Left lung (tissue), 10 donors: ENCODE measurements around the gene KCNB1. TPM values are rescaled to one million over a fixed set of nuclear protein-coding genes. Genes with fewer than 3 reads are reported as not detected.

Source experiments
- ATAC-seq: fragments of 200-7000 bp; cut with Tn5 transposase; one replicate; pipeline ENCODE4 v1.9.1; 2020; ENCODE audit warnings: moderate library complexity
- DNase-seq, 4 donors: peaks; one replicate each; pipeline ENCODE4 v3.0.0-alpha.2; 2013 to 2020
- H3K27ac ChIP-seq, 2 donors: fragments of 200-600 bp; sonication (generic) in 1 of 2; one replicate each; pipeline versions ENCODE4 v1.5.0 to v1.8.0; 2020 to 2021
- H3K27me3 ChIP-seq, 2 donors: fragments of 200-600 bp; sonication (generic) in 1 of 2; one replicate each; pipeline versions ENCODE4 v1.5.0 to v1.8.0; 2020 to 2021
- H3K36me3 ChIP-seq, 2 donors: fragments of 200-600 bp; sonication (generic) in 1 of 2; one replicate each; pipeline versions ENCODE4 v1.5.0 to v1.8.0; 2020 to 2021
- H3K4me1 ChIP-seq, 2 donors: fragments of 200-600 bp; one replicate each; pipeline ENCODE4 v1.8.0; 2021
- H3K4me3 ChIP-seq, 2 donors: fragments of 200-600 bp; sonication (generic) in 1 of 2; one replicate each; pipeline versions ENCODE4 v1.5.0 to v1.8.0; 2020 to 2021; ENCODE audit warnings: mild to moderate bottlenecking in 1 of 2
- H3K9me3 ChIP-seq, 2 donors: fragments of 200-600 bp; sonication (generic) in 1 of 2; one replicate each; pipeline versions ENCODE4 v1.5.0 to v1.8.0; 2020 to 2021
- intact Hi-C, 2 donors: fragments of 100-400 bp; cut with DNase I; formaldehyde crosslinking; loops; one replicate each; pipeline versions ENCODE4 v1.11.2 to v1.14.2; 2022
- polyA plus RNA-seq, 6 donors: library from polyadenylated mRNA; unstranded; fragments of 120-200 nt; gene quantifications; one replicate each; pipeline ENCODE4 v1.2.1, GENCODE V29; 2013; ENCODE audit not compliant: insufficient read length in 6 of 6
- total RNA-seq, 2 donors: library from RNA; stranded (reverse); fragmentation: NEBNext Ultra II Directional; extraction: Animal tissue kit (Norgen Biotek cat#: 25700); gene quantifications; one replicate each; pipeline ENCODE4 v1.2.1, GENCODE V29; 2021
- TF ChIP-seq, protein P1 (sequence below), 2 donors: fragments of 200-600 bp; sonication (generic) in 1 of 2; IDR thresholded peaks; one replicate each; pipeline versions ENCODE4 v1.5.0 to v1.8.0; 2021; ENCODE audit warnings: antibody characterized with exemption in 2 of 2
- donor health status: DM: no; HTN: yes; CAD: no.
- donor health status: DM: no; HTN: no; CAD: no.

KCNB1 gene
- total and polyA plus RNA-seq, 8 donors = 0.26 to 1.2 (median 0.44) TPM

DNA sequence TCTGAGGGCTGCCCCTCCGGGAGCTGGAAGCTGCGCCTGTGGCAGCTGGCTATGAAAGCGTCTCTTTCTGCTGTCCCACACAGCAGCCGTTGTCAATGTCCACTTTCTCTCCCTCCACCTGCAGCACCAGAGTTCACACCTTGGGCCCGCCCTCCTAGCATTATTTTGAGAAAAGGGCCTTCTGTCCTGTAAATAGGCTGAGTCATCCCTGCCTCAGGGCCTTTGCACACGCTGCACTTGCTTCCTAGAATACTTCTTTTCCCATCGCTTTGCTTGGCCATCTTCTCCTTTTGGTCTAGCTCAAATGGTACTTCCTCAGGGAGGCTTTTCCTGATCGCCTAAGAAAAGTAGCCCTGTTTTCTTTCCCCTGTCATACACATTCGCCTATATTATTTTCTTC lies 135.3 kb downstream of the KCNB1 start:
- intact Hi-C loops = no loop called here

DNA sequence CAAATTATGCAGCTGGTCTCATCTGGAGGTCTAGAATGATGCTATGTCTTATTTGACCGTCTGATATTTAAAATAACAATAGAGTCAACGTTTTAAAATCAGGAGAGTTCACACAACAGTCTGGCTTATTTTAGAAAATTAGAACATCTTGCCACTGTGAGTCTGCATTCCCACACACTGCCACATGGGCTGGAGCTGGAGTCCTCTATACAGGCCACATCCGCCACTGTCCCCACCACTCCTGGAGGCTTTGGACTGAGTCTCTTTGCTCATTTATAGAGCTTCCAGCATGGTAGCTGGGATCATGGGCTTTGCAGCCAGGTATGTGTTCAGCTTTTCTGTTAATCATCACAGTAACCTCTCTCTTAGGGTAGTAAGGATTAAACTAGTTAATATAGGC lies 135.8 kb downstream of the KCNB1 start:
- intact Hi-C loops = no loop called here
- no peak overlapping the region for H3K27ac ChIP-seq
- no peak for ATAC-seq

More for the DNA sequence above, 135.3 kb downstream of the KCNB1 start:
- TF ChIP-seq, protein P1, sequence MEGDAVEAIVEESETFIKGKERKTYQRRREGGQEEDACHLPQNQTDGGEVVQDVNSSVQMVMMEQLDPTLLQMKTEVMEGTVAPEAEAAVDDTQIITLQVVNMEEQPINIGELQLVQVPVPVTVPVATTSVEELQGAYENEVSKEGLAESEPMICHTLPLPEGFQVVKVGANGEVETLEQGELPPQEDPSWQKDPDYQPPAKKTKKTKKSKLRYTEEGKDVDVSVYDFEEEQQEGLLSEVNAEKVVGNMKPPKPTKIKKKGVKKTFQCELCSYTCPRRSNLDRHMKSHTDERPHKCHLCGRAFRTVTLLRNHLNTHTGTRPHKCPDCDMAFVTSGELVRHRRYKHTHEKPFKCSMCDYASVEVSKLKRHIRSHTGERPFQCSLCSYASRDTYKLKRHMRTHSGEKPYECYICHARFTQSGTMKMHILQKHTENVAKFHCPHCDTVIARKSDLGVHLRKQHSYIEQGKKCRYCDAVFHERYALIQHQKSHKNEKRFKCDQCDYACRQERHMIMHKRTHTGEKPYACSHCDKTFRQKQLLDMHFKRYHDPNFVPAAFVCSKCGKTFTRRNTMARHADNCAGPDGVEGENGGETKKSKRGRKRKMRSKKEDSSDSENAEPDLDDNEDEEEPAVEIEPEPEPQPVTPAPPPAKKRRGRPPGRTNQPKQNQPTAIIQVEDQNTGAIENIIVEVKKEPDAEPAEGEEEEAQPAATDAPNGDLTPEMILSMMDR (IDR thresholded peaks at IDR 0.05) = no peak
- no peak for DNase-seq
- ATAC-seq = no peak
- Histone ChIP-seq H3K36me3 (no peaks in the 10 kb centered on the region), H3K27me3 (peaks cover 0 to 23% of the 10 kb centered on the region in 2 donors), H3K4me3 (no peak overlapping the region), H3K9me3 (no peaks in the 10 kb centered on the region), H3K27ac (no peak overlapping the region), H3K4me1 (no peaks in the 10 kb centered on the region)

DNA sequence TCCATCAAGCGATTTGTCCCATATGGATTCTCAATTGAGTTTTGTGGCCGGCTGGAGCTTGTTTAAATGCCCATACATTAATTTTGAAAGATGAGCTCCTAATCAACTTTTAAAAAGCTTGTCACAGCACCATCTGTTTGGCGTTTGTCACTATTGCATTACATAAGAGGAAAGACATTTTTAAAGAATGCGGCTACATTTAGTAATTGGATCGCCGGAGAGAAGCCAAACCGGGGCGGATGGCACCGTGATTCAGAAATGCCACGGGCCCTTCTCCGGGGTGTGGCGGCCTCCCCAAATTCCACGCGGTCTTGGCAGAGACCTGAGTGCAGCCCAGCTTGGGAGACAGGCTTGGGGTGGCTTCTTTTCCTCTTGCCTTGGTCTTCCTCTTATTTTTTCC lies 136.9 kb downstream of the KCNB1 start:
- peaks cover 0 to 11% of the 10 kb centered on the region in 2 donors for H3K27me3 ChIP-seq
- no peaks in the 10 kb centered on the region for H3K36me3 ChIP-seq
- DNase-seq = no peak
- no peak overlapping the region for H3K4me3 ChIP-seq
- TF ChIP-seq, protein P1 (IDR thresholded peaks at IDR 0.05) = no peak
- no peak overlapping the region for H3K27ac ChIP-seq
- intact Hi-C loops = no loop called here
- no peaks in the 10 kb centered on the region for H3K4me1 ChIP-seq
- no peak for ATAC-seq
- no peaks in the 10 kb centered on the region for H3K9me3 ChIP-seq

More for the DNA sequence above, 135.8 kb downstream of the KCNB1 start:
- Histone ChIP-seq H3K9me3 (no peaks in the 10 kb centered on the region), H3K4me3 (no peak overlapping the region), H3K27me3 (peaks cover 0 to 19% of the 10 kb centered on the region in 2 donors), H3K36me3 (no peaks in the 10 kb centered on the region), H3K4me1 (no peaks in the 10 kb centered on the region)
- TF ChIP-seq, protein P1 (IDR thresholded peaks at IDR 0.05) = no peak
- no peak for DNase-seq

DNA sequence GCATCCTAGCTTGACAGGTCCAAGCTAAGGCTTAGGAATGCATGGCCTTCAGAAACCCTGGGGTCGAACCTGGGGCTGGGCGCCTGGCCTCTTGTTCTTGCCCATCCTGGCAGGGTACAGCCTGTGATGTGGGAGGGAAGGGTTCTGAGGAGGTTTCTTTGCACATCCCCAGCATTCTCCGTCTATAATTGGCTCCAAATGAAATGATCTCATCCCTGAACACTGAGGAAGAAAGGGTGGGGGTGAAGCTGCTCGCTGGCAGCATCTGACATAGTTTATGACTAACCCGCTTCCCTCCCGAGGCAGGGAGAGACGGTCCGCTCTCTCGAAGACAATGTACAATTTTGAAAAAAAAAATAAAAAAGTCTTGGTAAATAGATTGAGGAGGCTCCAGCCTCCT lies 137.5 kb downstream of the KCNB1 start:
- Histone ChIP-seq H3K36me3 (no peaks in the 10 kb centered on the region), H3K27ac (no peak overlapping the region), H3K9me3 (no peaks in the 10 kb centered on the region), H3K27me3 (peaks cover 0 to 11% of the 10 kb centered on the region in 2 donors), H3K4me1 (no peaks in the 10 kb centered on the region), H3K4me3 (no peak overlapping the region)
- intact Hi-C loops = no loop called here
- DNase-seq = peak in 2 of 4 donors; percentile 39 to 43
- TF ChIP-seq, protein P1 (IDR thresholded peaks at IDR 0.05) = no peak
- ATAC-seq = peak; percentile 75

DNA sequence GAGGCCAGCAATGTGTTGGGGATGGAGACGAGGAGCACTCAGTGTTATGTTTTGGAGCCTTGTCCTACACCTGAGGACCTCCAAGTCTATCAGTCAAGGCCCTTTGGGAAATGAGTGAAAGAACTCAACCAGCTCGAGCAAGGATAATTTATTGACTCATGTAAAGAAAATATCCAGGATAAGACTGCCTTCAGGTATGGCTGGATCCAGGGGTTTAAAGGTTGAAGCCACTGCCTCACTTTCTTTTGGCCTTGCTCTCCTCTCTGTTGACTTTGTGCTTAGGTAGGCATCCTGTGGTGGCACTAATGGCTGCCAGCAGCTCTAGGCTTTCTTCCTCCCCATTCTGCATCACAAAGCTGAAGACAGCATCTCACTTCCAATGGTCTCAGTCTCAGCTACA lies 138.3 kb downstream of the KCNB1 start:
- DNase-seq (no peak), ATAC-seq (no peak)
- intact Hi-C loops = no loop called here
- Histone ChIP-seq H3K36me3 (no peaks in the 10 kb centered on the region), H3K4me3 (no peak overlapping the region), H3K9me3 (no peaks in the 10 kb centered on the region), H3K27me3 (peaks cover 0 to 11% of the 10 kb centered on the region in 2 donors), H3K27ac (no peak overlapping the region), H3K4me1 (no peaks in the 10 kb centered on the region)
- TF ChIP-seq, protein P1 (IDR thresholded peaks at IDR 0.05) = no peak
